Spleen (tissue), 11 donors: ENCODE data around the gene FHIT. TPM values are rescaled to one million over a fixed set of nuclear protein-coding genes. Genes with fewer than 3 reads are reported as not detected.
A peak's percentile ranks its signal among the peaks of the same experiment; 100 is the strongest.

Source experiments
- DNase-seq: peaks from one replicate; pipeline ENCODE4 v3.0.0-alpha.2; 2020
- H3K27ac ChIP-seq, 8 donors: fragments of 200-600 bp; sonication (generic) in 7 of 8; 1 replicate in 4 of 8; 2 replicates in 4 of 8; pipeline versions ENCODE4 v1.5.0 to v1.8.0; 2016 to 2021; ENCODE audit warnings: inconsistent platforms in 4 of 8, mild to moderate bottlenecking in 4 of 8, moderate library complexity in 1 of 8
- H3K27me3 ChIP-seq, 7 donors: fragments of 200-600 bp; sonication (generic) in 6 of 7; replicated peaks in 1 of 7; 1 replicate in 4 of 7; 2 replicates in 3 of 7; pipeline versions ENCODE4 v1.5.0 to v1.8.0; 2016 to 2021; ENCODE audit warnings: inconsistent platforms in 3 of 7, mild to moderate bottlenecking in 1 of 7
- H3K36me3 ChIP-seq, 6 donors: fragments of 200-600 bp; sonication (generic) in 5 of 6; 1 replicate in 4 of 6; 2 replicates in 2 of 6; pipeline versions ENCODE4 v1.5.0 to v1.8.0; 2016 to 2021; ENCODE audit warnings: inconsistent platforms in 2 of 6
- H3K4me1 ChIP-seq, 6 donors: fragments of 200-600 bp; sonication (generic) in 5 of 6; 1 replicate in 3 of 6; 2 replicates in 3 of 6; pipeline versions ENCODE4 v1.5.0 to v1.8.0; 2016 to 2021; ENCODE audit warnings: inconsistent platforms in 3 of 6
- H3K4me3 ChIP-seq, 8 donors: fragments of 200-600 bp; sonication (generic) in 7 of 8; 1 replicate in 4 of 8; 2 replicates in 4 of 8; pipeline versions ENCODE4 v1.5.0 to v1.8.0; 2016 to 2021; ENCODE audit warnings: inconsistent platforms in 4 of 8, mild to moderate bottlenecking in 4 of 8, moderate library complexity in 2 of 8
- H3K9me3 ChIP-seq, 8 donors: fragments of 200-600 bp; sonication (generic) in 7 of 8; 1 replicate in 4 of 8; 2 replicates in 4 of 8; pipeline versions ENCODE4 v1.5.0 to v1.8.0; 2016 to 2021; ENCODE audit warnings: inconsistent platforms in 4 of 8
- POLR2A ChIP-seq, 3 donors: fragments of 450-650 bp; IDR thresholded peaks; one replicate each; pipeline ENCODE4 v1.5.1; 2017; ENCODE audit warnings: antibody characterized with exemption in 3 of 3, mild to moderate bottlenecking in 1 of 3
- POLR2AphosphoS5 ChIP-seq, 3 donors: sonication (generic); formaldehyde crosslinking; IDR thresholded peaks; one replicate each; pipeline ENCODE4 v1.5.1; 2017; ENCODE audit warnings: antibody characterized with exemption in 3 of 3
- WGBS, 5 donors: extraction: QIAGEN DNeasy Blood & Tissue Kit in 3 of 5; methylation state at CpG; one replicate each; pipeline versions ENCODE4 v1.1.5 to v1.1.7; 2013 to 2018; 5-methylcytosine and 5-hydroxymethylcytosine counted together
- intact Hi-C: fragments of 100-400 bp; cut with DNase I; formaldehyde crosslinking; loops from one replicate; pipeline ENCODE4 v1.15.0; 2023; ENCODE audit warnings: low total_unique reads
- polyA plus RNA-seq, 3 donors: library from polyadenylated mRNA; stranded (reverse); fragments of 200-250 nt; gene quantifications; one replicate each; pipeline ENCODE4 v1.2.1, GENCODE V29; 2013
- total RNA-seq, 7 donors: library from RNA; depleted of rRNA in 3 of 7; stranded (reverse); fragments of >200 nt in 3 of 7; fragmentation: NEBNext Ultra II Directional in 4 of 7; extraction: Animal tissue kit (Norgen Biotek cat#: 25700) in 4 of 7; gene quantifications; one replicate each; pipeline versions ENCODE4 v1.1.0 to v1.2.1, GENCODE V29; 2016 to 2021
- TF ChIP-seq, protein P1 (sequence below), 11 experiments: fragments of 200-600 bp in 7 of 11; fragments of 450-650 bp in 4 of 11; sonication (generic) in 4 of 11; IDR thresholded peaks in 8 of 11; conservative IDR thresholded peaks in 3 of 11; 1 replicate in 7 of 11; 2 replicates in 4 of 11; pipeline versions ENCODE4 v1.4.0 to v1.8.0; 2016 to 2021; ENCODE audit warnings: antibody characterized with exemption in 11 of 11, inconsistent platforms in 4 of 11, mild to moderate bottlenecking in 1 of 11
- donor health status: healthy with polysubstance abuse.
- donor health status: DM: no; HTN: no; CAD: no; lungs with moderate emphysema.
- donor health status: DM: no; HTN: no; CAD: no.
- donor health status: Bipolar disorder and iron deficiency.
- donor health status: healthy.
- donor health status: DM: no; HTN: no; CAD: no.
- donor health status: DM: yes; HTN: yes; CAD: no.

FHIT gene
- total and polyA plus RNA-seq, 10 donors, result 4.1 to 23.1 (median 12.2) TPM

DNA sequence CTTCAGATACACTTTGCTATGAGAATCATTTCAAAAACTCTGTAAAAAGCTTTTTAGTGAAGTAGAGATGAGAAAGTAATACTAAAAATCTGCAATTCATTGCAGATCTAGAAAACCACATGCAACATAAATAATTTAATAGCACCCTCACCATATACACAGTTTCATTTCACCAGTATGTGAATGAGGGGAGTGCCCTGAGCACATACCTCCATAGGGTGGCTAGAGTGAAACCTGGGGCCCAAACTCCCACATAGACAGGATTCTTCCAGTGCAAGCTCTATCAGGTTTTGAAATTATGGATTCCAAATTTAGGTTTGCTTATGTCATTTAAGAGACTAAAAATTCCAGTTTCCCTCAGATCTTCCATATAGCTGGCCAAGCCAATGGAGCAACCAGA lies 1228.1 kb downstream of the FHIT start:
- no peak overlapping the region for H3K4me3 ChIP-seq
- no peak for DNase-seq
- H3K36me3 ChIP-seq, result no peaks in the 10 kb centered on the region
- TF ChIP-seq, protein P1, sequence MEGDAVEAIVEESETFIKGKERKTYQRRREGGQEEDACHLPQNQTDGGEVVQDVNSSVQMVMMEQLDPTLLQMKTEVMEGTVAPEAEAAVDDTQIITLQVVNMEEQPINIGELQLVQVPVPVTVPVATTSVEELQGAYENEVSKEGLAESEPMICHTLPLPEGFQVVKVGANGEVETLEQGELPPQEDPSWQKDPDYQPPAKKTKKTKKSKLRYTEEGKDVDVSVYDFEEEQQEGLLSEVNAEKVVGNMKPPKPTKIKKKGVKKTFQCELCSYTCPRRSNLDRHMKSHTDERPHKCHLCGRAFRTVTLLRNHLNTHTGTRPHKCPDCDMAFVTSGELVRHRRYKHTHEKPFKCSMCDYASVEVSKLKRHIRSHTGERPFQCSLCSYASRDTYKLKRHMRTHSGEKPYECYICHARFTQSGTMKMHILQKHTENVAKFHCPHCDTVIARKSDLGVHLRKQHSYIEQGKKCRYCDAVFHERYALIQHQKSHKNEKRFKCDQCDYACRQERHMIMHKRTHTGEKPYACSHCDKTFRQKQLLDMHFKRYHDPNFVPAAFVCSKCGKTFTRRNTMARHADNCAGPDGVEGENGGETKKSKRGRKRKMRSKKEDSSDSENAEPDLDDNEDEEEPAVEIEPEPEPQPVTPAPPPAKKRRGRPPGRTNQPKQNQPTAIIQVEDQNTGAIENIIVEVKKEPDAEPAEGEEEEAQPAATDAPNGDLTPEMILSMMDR (IDR thresholded peaks at IDR 0.05 in 8 of 11, conservative IDR thresholded peaks at IDR 0.05 in 3 of 11), result no peak
- no peak for TF ChIP-seq POLR2A (IDR thresholded peaks at IDR 0.05)
- TF ChIP-seq POLR2AphosphoS5 (IDR thresholded peaks at IDR 0.05), result no peak
- peaks cover 0 to 9% (median 0%) of the 10 kb centered on the region in 6 donors for H3K4me1 ChIP-seq
- no peaks in the 10 kb centered on the region for H3K9me3 ChIP-seq
- intact Hi-C loops, result no loop called here
- H3K27me3 ChIP-seq, result no peaks in the 10 kb centered on the region
- no peak overlapping the region for H3K27ac ChIP-seq

DNA sequence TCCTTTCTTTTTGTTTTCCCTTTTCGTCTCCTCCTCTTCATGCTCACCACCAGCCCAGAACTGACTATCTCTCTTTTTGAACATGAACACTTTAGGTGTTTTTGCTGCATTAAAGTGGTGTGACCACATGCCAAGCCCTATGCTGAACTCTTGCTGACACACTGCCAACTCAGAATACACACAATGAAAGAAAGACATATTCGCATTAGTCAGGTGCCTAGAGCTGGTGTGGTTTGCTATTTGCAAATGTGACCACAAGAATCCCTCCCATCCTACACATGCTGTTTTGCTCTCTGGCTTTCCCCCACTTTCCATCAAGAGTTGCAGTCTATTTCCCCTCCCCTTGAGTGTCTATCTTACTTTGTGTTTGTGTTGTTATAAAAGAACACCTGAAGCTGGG lies 1233.6 kb downstream of the FHIT start:
- no peaks in the 10 kb centered on the region for H3K36me3 ChIP-seq
- H3K4me1 ChIP-seq, result peaks cover 0 to 5% (median 0%) of the 10 kb centered on the region in 6 donors
- intact Hi-C loops, result no loop called here
- WGBS, 5 donors, result 57 to 70% (median 67%) methylated on average over 2 of the region's 2 CpGs
- H3K9me3 ChIP-seq, result no peaks in the 10 kb centered on the region
- TF ChIP-seq POLR2A (IDR thresholded peaks at IDR 0.05) (no peak), POLR2AphosphoS5 (IDR thresholded peaks at IDR 0.05) (no peak)
- TF ChIP-seq, protein P1 (IDR thresholded peaks at IDR 0.05 in 8 of 11, conservative IDR thresholded peaks at IDR 0.05 in 3 of 11), result no peak
- H3K27me3 ChIP-seq, result no peaks in the 10 kb centered on the region
- no peak overlapping the region for H3K4me3 ChIP-seq
- H3K27ac ChIP-seq, result peak overlapping the region in 4 of 8 donors; percentile 12 to 40 (median 35)
- DNase-seq, result no peak

DNA sequence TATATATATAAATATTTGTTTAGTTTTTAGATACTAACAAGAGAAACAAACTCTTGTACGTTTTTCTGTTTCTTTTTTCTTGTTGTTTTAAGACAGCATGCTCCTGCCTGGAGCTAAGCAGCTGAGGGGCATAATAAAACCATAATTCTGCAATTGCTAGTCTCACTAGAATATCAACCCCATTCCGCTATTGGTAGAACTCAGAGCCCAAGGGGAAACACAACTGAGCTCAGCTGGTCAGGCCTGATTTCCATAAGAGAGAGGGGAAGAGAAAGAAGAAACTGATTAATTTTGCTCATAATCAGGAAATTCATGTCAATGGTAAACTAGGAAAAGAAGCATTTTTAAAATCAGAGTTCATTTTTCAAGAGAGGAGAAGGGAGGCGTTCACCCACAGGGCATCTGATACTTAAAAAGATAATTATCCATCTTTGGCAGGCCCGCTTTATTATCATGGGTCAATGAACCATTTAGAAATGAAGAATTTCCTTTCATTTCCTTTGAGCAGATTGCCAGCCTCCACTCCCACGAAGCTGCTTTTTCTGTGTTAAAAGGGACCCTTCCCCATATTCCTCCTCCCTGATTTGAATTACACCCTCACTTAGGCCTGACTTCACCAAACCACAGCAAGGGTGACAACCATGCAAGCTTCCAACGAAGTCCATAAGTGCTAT lies 1236.1 kb downstream of the FHIT start:
- intact Hi-C loops, result no loop called here
- 63 to 85% (median 79%) methylated on average over 6 of the region's 6 CpGs for WGBS, 5 donors
- Histone ChIP-seq H3K9me3 (no peaks in the 10 kb centered on the region), H3K36me3 (no peaks in the 10 kb centered on the region), H3K4me1 (peaks cover 0 to 24% (median 9%) of the 10 kb centered on the region in 6 donors), H3K4me3 (no peak overlapping the region), H3K27me3 (no peaks in the 10 kb centered on the region), H3K27ac (no peak overlapping the region)
- TF ChIP-seq, protein P1 (IDR thresholded peaks at IDR 0.05 in 8 of 11, conservative IDR thresholded peaks at IDR 0.05 in 3 of 11), result no peak
- TF ChIP-seq POLR2A (IDR thresholded peaks at IDR 0.05), result no peak
- no peak for TF ChIP-seq POLR2AphosphoS5 (IDR thresholded peaks at IDR 0.05)
- DNase-seq, result no peak

DNA sequence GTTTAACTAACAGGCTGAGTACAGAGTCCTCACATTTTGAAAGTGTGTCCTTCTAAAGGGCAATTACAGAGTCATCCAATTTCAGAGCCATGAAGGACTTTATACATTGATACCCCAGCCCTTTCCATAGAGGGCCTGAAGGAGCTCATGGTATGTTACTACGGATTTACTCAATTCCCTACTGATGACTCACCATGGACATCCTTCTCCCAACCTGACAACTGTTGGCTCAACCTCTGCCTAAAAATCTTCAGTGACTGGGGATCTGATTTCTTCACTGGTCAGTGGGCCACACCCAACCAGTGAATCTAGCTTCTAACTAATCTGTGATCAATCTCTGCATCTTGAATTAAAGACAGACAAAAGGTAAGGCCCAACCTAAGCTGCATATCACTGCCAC lies 1238.0 kb downstream of the FHIT start:
- Histone ChIP-seq H3K27me3 (no peaks in the 10 kb centered on the region), H3K4me3 (no peak overlapping the region), H3K9me3 (no peaks in the 10 kb centered on the region), H3K36me3 (no peaks in the 10 kb centered on the region), H3K27ac (no peak overlapping the region), H3K4me1 (peaks cover 0 to 34% (median 10%) of the 10 kb centered on the region in 6 donors)
- intact Hi-C loops, result no loop called here
- 88 to 100% (median 94%) methylated on average over 1 of the region's 1 CpG for WGBS, 5 donors
- TF ChIP-seq POLR2AphosphoS5 (IDR thresholded peaks at IDR 0.05), result no peak
- TF ChIP-seq, protein P1 (IDR thresholded peaks at IDR 0.05 in 8 of 11, conservative IDR thresholded peaks at IDR 0.05 in 3 of 11), result no peak
- TF ChIP-seq POLR2A (IDR thresholded peaks at IDR 0.05), result no peak
- DNase-seq, result no peak
